Activated CD8-positive, alpha-beta memory T cell treated with anti-CD3 and anti-CD28 coated beads for 1 hour (primary cell): Measurements from ENCODE around the gene PHKB.
A peak's percentile ranks its signal among the peaks of the same experiment; 100 is the strongest.
"Not testable (repeated sequence)": the region's sequence is repeated elsewhere in the genome, so short reads cannot be mapped to it uniquely, and the experiment has no call there.

ENCODE experiments used
- DNase-seq, 2 donors: peaks; one replicate each; pipeline ENCODE4 v3.0.0-alpha.2; 2020; ENCODE audit warnings: low read depth in 1 of 2; ENCODE audit errors: extremely low read depth in 1 of 2

Gene PHKB

DNA sequence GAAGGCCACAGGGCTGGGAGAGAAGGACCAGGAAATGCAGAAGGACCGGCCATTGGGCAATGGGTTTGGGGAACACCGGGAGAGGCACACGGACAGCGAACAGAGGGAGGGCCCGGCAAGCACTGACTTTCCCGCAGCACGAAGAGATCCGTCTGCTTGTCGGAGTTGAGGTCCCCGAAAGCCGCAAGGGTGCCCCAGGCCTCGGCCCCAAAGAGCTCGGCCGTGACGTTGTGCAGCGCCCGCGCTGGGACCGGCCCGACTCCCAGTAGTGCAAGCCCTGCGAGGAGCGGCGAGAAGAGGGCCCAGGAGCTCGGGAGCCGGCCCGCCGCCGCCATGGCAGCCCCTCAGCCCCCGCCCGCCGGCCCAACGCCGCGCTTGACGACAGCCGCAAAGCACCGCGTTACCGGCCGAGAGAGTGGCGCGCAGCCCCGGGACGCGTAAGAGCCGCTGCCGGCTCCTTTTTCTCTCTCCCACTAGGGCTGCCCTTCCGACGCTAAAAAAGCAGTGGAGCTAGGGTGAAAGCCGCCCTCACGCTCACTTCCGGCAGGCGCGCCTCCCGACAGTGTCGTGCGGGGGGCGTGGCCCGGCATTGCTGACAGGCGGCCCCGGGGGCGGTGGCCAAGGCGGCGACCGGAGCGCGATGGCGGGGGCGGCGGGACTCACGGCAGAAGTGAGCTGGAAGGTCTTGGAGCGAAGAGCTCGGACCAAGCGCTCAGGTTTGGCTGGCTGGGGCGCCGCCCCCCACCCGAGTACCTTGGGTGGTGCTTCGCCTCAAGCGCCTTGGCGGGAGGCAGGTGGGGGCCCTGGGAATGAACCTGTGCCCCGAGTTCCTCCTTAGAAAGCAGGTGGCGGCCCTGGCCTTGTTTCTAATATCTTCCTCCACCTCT is at the start of gene PHKB, which contains the start of gene ITFG1:
PHKB (plus strand) TSS at position 621 of the 887 bp plus-strand sequence; CDS start at position 641, 20 bp downstream.
ITFG1 (minus strand) TSS at position 353 of the 887 bp plus-strand sequence; CDS start at position 335, 18 bp downstream.
- DNase-seq, result peak; percentile 81 to 94

DNA sequence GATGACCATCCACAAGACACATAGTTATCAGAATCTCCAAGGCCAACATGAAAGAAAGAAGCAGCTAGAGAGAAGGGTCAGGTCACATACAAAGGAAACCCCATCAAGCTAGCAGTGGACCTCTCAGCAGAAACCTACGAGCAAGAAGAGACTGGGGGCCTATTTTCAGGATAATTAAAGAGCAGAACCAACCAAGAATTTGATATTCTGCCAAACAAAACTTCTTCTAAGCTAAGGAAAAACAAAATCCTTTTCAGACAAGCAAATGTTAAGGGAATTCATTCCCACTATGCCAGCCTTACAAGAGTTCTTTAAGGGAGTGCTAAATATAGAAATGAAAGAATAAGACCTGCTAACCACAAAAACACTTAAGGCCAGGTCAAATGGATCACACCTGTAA is 48.1 kb upstream of the PHKB start:
- no peak for DNase-seq

DNA sequence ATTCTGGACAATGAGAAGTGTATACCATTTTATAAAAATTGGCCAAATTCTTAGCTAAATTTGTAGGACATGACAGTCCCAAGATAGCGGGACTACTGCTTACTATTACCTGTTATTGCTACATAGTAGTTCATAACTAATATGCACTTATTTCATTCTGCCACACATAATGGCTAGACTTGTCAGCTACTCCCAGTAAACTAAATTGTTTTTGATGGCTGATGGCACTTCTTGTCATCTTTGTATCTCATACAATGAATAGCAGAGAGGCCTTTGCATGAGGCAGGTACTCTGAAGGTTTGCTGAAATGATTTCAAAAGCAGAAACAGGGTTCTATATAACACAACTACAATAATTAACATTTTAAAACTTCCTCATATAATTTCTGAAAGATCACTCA is 44.3 kb upstream of the PHKB start:
- DNase-seq, result no peak

DNA sequence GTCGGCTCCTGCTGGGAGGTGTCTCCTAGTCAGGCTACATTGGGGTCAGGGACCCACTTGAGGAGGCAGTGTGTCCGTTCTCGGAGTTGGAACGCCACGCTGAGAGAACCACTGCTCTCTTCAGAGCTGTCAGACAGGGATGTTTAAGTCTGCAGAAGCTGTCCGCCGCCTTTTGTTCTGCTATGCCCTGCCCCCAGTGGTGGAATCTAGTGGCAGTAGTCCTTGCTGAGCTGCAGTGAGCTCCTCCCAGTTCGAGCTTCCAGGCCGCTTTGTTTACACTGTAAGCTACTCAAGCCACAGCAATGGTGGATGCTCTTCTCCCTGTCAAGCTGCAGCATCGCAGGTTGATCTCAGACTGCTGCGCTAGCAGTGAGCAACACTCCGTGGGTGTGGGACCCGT is 36.3 kb upstream of the PHKB start:
- no peak for DNase-seq

DNA sequence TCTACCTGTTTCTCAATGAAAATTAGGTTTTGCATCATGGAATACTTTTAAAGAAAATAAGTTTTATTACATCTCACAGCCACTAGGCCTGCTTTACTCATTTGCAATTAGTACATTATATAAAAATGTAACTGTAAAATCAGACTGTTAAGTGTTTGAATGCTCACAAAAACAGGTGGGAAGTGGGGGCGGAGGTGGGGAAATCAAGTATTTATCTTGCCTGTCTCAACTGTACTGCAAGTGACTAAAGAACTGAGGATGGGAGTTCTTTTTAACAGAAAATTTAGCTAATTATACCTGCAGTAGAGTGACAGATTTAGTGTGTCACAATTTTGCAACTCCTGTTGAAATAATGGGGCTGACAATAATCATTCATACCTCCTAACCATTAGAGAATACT is 34.3 kb upstream of the PHKB start:
- DNase-seq, result no peak

DNA sequence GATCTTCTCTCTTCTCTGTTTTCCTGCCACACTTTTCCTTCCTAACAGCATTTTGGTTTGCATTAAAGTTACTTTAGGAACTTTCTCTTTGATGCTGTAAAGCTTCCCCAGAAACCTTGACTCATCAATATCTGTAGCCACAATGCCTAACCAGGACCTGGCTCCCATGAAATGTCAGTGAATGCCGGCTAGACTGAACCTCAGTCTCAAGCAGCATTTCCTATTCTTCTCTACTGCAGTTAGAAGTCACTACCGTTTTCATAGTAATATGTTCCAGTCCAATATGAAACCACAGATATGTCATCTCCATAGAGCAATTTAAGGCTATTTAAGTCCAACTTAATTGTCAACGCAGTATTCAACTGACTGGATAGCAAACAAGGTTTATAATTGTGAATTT is 29.2 kb upstream of the PHKB start:
- no peak for DNase-seq

DNA sequence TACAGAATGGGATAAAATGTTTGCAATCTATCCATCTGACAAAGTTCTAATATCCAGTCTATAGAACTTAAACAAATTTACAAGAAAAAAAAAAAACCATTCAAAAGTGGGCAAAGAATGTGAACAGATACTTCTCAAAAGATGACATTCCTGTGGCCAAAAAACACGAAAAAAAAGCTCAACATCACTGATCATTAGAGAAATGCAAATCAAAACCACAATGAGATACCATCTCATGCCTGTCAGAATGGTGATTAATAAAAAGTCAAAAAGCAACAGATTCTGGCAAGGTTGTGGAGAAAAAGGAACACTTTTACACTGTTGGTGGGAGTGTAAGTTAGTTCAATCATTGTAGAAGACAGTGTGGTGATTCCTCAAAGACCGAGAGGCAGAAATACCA is 26.9 kb upstream of the PHKB start:
- not testable (repeated sequence) for DNase-seq

DNA sequence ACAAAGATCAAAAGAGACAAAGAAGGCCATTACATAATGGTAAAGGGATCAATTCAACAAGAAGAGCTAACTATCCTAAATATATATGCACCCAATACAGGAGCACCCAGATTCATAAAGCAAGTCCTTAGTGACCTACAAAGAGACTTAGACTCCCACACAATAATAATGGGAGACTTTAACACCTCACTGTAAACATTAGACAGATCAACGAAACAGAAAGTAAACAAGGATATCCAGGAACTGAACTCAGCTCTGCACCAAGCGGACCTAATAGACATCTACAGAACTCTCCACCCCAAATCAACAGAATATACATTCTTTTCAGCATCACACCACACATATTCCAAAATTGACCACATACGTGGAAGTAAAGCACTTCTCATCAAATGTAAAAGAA is 21.1 kb upstream of the PHKB start:
- DNase-seq, result not testable (repeated sequence)

DNA sequence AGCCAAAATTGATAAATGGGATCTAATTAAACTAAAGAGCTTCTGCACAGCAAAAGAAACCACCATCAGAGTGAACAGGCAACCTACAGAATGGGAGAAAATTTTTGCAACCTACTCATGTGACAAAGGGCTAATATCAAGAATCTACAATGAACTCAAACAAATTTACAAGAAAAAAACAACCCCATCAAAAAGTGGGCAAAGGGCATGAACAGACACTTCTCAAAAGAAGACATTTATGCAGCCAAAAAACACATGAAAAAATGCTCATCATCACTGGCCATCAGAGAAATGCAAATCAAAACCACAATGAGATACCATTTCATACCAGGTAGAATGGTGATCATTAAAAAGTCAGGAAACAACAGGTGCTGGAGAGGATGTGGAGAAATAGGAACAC is 18.2 kb upstream of the PHKB start:
- not testable (repeated sequence) for DNase-seq

DNA sequence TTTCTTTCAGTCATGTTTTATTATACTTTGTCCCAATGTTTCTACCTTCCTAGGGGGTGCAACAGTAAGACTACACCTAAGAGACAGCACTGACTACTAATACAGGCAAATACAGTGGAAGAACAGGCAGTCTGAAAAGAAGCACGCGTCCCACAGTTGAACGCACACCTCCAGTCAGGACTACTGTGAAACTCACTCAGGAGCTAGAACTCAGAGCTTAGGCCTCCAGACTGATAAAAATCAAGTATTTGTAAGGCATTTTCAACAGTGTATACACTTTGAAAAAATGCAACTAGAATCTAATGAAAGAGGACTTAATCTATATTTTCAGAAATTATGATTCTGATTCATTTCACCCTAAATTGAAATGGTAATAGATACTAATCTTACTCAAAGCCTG is 14.7 kb upstream of the PHKB start:
- no peak for DNase-seq

DNA sequence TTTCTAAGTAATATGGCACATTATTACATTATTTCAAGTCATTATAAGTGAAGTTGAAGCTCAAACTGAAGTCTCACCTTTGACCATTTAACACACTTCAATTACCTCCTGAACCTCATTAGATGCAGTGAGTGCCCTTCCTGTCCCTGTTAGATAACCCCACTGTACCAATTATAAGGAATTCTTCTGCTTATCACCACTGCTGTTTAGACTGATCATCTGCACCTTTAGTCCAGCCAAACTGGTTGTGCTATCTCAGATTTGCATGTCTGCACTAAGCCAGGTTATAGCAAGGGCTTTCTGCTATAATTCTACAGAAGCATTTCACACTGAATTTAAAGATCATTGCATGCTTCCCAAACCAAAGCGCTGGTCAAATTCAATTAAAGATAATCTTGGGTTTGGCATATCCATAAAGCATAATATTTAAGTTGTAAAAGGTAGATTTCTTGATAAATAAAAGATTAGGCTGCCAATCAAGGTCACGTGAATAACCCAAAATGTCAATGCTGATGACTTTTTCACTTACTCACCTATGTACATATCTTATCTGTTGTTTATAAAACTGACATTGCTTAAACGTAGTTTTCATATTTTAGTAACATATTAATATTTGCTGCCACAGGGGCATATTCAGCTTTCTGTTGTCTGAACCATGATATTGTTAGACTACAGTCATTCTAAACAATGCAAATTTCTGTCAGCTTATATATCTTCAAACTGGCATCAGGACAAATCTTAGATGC is 12.1 kb upstream of the PHKB start:
- no peak for DNase-seq

DNA sequence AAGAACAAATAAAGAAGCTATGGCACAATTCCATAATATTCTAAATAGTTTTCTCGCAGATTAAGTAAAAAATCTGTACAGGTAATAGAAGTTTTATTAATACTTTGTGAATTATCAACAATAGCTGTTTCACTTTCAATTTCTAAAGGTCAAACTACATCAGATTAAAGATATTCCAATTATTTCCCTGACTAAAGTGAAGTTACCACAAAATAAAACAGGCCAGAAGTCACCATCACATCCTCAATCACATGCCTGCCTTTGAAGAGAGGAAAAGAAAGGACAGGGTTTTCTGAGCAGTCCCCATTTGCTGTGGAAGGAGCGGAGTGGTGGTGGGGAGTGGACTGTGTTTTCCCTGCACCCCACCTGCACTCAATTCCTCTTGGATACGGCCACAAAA is 11.3 kb upstream of the PHKB start:
- DNase-seq, result no peak

DNA sequence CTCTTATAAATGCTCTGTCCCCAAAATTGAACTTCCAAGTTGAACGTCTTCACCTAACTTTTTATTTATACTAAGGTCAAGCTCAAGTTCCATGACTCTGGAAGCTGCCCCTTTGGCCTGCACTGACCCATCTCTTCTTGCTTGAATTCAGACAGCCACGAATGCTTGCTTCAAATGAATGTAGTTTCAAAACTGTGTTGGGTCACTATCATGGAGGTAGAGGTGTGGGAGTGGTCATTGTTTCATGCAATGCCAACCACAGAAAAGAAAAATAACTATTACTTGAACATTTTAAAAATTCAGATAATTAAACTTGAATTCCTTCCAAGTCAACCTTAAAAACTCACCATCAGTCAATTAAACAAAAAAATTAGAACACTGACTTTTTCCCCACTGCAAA is 2.8 kb upstream of the PHKB start:
- DNase-seq, result no peak

DNA sequence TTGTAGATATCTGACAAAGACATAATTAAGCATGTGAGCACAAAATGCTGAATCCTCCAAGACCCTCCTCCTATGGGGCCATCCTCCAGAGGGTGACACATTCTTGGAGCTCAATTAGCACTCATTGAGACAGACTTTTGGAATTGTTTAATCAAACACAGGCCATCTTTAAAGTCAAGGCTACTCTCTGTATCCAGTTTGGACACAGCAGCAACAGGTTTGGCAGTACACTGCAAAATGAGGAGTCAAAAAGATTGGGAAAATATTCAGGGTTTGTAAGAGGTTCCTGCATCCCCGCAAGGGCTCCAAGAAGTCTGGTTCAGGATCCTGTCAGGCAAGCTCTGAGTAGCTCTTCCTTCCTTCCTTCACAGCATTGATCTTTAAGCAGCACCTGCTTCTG is 1.5 kb upstream of the PHKB start:
- no peak for DNase-seq

DNA sequence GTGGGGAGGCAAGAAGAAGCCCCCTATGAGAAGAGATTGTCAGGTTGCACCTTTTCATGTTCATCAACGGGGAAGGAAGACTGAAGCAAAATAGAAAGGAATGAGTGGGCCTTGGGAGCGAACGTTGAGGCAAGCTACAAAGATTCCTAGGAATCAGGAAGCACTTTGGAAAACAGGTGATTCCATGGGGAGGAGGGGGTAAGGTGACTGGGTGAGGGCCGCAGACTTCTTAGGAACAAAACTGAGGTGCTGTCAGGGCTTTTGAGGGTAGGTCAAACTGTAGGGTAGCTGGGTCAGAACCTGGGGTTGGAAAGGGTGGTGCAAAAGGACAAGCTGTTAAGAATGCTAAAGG is 796 bp upstream of the PHKB start:
- no peak for DNase-seq

DNA sequence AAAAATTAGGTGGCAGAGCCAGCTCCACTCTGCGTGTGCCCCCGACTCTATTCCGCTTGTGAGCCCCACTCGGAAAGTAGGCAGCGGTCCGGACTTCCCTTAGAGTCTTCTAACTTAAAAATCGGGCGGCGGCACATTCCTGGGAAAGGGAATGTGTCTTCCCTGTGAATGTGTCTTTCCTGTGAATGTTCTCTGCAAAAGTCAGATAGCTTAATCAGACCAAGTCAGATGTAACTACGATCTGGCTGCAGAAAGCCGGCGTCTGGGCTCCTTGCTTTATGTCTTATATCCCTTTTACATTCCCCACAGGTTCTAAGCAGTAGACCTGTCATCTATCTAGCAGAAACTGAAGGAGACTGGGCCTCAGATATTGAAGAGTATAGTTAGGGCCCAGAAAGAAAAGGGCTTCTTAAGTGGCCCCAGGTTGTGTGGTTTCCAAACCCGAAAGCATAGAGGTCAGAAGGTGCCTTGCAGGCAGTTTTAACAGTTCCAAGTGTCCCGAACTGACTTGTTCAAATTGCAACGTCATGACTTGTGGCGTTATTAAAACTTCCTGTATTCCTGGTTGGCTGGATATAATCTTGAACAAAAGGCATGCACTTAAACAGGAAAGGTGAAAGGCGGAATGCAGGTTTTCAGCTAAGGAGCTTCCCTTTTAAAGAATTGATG is 601 bp downstream of the PHKB start:
- no peak for DNase-seq

DNA sequence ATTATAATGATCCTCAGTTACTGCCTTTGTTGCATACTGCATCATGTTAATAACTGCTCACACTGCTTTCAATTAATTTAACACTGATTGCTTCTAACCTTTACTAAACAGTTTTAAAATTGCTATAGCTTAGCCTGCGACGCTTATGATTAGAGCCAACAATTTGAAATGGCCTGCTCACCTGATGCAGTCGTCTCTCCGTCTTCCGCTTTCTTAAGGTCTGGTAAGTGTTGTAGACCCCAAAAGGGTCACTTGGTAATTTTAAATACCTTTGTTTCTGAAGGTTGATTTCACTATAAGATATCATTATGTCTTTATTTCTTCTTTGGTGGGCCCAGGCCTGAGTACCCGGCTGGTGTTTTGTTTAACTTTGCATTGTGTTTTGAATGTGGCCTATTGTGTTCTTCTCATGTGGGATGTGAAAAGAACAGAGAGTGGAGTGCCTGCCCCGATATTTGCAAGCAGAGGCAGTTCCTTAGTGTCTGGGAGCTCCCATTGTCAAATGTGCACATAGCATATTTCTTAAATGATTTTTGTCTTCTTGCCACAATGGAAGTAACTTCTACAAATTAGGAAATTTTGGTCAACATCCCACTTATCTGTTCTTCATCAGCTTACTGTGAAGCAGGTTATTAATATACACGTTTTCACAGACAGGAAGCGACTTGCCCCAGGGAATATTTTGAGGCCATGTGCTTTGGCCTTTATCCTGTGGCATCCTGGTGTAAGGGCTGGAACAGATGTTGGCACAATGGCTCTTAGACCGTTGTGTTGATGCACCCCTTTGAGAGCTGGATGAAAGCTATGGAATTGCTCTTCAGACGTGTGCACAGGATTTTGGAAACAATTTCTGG is 2.9 kb downstream of the PHKB start:
- no peak for DNase-seq

DNA sequence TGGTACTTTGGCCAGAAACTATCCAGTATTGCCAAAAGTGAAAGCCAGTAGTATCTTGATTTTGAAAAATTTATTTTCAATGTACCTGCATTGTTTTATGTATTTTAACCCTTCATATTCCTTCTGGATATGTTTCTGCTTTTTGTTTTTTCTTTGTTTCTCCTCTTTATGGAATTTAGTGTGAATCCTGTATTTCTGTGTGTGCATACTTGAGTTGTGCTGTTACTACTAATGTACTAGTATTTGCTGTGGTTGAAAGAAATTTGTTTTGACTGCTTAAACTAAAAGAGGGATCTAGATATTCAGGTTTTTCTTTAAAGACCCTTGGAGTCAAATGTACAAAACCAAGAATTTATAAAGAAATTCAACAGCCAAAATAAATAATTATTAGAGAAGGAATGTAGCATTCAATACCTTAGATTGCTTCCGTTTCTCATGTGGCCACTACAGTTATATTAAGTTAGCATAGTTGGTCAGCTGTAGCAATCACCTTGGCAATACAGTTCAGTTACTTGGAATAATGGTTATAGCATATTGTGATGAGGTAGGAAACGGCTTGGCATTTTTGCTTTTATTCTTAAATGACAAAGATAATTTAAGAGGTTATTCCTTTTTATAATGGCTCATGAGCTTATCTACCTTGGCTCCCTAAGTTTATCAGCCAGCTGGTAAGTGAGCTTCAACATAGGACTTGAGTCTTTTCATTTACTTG is 4.9 kb downstream of the PHKB start:
- no peak for DNase-seq

DNA sequence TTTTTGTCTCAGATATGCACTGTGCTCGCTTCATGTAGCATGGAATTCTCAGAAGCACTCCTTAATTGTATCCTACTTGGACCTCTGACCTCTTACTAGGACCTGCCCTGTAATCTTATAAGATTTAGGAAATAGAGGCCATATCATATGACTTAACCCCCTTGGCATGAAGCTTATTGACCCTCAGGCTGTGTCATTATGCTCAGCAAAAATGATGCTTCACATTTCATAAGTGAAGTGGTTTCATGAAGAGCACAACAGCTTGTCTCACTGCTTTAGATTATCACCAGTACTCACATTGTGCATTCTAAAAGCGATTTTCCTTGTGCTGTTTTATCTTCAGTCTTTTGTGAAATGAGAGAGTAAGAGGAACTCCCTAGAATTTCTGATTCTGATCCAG is 6.4 kb downstream of the PHKB start:
- no peak for DNase-seq

DNA sequence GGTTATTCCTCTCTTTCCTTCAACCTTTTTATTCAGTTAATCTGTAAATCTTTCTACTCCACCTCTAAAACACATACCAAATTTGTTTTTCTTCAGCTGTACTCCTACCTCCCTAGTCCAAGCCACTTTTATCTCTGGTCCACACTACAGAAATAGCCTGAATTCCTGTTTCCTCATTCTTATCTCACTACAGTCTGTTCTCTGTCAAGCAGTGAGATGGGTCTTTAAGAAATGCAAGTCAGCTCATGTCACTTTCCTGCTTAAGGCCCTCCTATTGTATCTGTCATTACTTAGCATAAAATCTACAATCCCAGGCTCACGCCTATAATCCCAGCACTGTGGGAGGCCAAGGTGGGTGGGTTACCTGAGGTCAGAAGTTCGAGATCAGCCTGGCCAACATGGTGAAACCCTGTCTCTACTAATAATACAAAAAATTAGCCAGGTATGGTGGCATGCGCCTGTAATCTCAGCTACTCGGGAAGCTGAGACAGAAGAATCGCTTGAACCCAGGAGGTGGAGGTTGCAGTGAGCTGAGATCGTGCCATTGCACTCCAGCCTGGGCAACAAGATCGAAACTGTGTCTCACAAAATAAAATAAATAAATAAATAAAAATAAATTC is 7.0 kb downstream of the PHKB start:
- DNase-seq, result not testable (repeated sequence)
